ENCODE data around the gene C17orf67.

DNA sequence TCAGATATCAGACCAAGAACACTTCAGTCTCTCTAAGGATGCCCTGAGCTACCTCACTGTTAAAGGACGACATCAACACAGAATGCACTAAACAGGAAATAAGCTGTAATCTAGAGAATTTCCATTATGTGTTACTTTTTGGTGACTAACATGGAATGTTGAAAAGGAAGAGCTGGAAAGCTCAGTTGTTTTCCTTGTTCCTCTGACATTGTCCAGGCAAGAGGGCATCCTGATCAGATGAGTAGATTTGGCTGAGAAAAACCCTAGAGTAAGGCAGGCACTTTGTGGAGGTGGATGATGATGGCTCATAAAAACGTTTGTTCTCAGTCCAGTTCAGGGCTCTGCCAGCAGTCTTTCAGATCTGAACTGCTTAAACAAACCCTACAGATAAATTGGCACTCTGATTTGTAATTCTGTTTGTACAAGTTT lies 34.2 kb upstream of the C17orf67 start:
- TF ChIP-seq, protein P1, sequence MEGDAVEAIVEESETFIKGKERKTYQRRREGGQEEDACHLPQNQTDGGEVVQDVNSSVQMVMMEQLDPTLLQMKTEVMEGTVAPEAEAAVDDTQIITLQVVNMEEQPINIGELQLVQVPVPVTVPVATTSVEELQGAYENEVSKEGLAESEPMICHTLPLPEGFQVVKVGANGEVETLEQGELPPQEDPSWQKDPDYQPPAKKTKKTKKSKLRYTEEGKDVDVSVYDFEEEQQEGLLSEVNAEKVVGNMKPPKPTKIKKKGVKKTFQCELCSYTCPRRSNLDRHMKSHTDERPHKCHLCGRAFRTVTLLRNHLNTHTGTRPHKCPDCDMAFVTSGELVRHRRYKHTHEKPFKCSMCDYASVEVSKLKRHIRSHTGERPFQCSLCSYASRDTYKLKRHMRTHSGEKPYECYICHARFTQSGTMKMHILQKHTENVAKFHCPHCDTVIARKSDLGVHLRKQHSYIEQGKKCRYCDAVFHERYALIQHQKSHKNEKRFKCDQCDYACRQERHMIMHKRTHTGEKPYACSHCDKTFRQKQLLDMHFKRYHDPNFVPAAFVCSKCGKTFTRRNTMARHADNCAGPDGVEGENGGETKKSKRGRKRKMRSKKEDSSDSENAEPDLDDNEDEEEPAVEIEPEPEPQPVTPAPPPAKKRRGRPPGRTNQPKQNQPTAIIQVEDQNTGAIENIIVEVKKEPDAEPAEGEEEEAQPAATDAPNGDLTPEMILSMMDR (IDR thresholded peaks at IDR 0.05; ENCODE audit: poor library complexity): no peak
- TF ChIP-seq EZH2 (IDR thresholded peaks at IDR 0.05; ENCODE audit: borderline replicate concordance): no peak
